ENCODE measurements around the gene ISM1. TPM values are rescaled to one million over a fixed set of nuclear protein-coding genes. Genes with fewer than 3 reads are reported as not detected.

ISM1 gene
- total RNA-seq, 1 donor from 2014 or later: 1.5 TPM

DNA sequence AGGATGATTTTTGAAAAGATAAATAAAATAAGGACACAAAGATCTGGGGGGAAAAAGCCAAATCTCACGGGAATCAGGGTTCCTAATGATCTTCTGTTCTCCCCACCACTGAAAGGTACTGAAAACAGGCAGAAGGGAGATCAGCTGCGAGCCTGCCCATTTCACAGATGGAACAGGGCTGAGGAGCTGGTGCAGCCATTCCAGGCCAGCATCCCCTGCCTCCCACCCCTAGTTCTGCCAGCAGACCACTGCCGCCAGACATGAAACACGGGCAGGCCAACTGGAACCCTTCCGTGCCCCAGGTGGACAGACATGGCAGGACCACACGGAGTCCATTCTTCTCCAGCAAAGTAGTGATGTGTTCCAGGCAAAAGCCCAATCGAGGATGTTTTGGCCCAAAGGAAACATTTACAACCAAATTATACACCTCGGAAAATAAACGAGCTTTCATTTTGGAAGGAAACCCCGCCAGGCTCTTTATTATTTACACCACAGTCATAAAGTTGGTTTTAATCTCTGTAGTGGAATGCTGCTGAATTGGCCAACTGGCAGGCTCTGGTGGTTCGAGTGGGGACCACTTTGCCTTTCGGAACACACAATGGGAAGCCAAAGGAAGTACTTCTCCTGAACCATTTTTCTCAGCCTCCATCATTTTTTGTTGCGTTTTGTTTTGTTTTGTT lies 28.2 kb downstream of the ISM1 start:
- DNase-seq (no peak), ATAC-seq (ENCODE audit: poor library complexity) (no peak)
- intact Hi-C loops (cut with DNase I): no loop called here

- intact Hi-C loops (cut with DNase I): loop anchor here (10.0 kb wide), 1 partner anchor 115 kb away; no protein-coding TSS in a partner anchor
- DNase-seq (no peak), ATAC-seq (ENCODE audit: poor library complexity) (no peak)
Measured at GRCh38 chr20:13249798-13250170, 28.7 kb downstream of the ISM1 start.

DNA sequence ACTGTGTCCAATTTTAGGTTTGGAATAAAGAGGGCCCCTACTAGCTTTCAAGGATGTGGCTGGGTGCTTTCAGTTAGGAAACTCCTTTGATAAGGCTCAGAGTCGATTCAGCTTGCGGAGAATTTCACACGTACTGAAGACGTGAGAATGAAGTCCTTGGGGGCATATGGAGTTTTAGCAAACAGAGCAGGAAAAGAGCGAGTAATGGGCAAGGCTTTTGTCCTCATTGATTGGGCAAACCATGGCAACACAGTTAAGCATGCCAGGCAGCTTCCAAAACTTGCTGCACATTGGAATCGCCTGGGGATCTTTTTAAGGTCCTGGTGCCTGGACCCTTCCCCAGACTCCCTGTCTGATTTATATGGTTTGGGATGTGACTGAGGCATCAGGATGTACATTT lies 29.2 kb downstream of the ISM1 start:
- ATAC-seq (ENCODE audit: poor library complexity) (no peak), DNase-seq (no peak)
- intact Hi-C loops (cut with DNase I): loop anchor here (10.0 kb wide), 1 partner anchor 115 kb away; no protein-coding TSS in a partner anchor

GRCh38 chr20:13251106-13251903 lies 30.2 kb downstream of the ISM1 start:
- no peak for DNase-seq
- intact Hi-C loops (cut with DNase I): loop anchor here (10.0 kb wide), 1 partner anchor 117 kb away; no protein-coding TSS in a partner anchor
- no peak for ATAC-seq (ENCODE audit: poor library complexity)

GRCh38 chr20:13251904-13252297 lies 30.8 kb downstream of the ISM1 start:
- no peak for DNase-seq
- no peak for ATAC-seq (ENCODE audit: poor library complexity)
- intact Hi-C loops (cut with DNase I): loop anchor here (10.0 kb wide), 1 partner anchor 117 kb away; no protein-coding TSS in a partner anchor

DNA sequence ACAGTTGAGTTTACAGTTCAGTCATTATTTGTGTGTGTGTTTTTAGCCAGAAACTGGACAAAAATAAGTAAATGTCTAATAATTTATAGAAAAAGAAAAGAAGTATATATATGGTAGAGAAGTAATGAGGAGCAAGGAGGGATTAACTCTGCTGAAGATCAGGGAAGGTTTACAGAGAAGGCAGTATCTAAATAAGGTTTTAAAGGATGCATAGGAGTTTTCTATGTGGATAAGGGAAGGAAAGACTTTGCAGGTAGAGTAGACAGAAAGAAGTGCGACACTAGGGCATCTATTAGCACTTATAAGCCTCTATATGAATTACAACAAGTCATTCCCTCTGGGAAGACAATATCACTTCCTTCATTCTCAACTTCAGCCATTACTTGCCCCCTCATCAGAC lies 34.3 kb downstream of the ISM1 start:
- intact Hi-C loops (cut with DNase I): loop anchor here (10.0 kb wide), 1 partner anchor 121 kb away; no protein-coding TSS in a partner anchor
- DNase-seq (no peak), ATAC-seq (ENCODE audit: poor library complexity) (no peak)

DNA sequence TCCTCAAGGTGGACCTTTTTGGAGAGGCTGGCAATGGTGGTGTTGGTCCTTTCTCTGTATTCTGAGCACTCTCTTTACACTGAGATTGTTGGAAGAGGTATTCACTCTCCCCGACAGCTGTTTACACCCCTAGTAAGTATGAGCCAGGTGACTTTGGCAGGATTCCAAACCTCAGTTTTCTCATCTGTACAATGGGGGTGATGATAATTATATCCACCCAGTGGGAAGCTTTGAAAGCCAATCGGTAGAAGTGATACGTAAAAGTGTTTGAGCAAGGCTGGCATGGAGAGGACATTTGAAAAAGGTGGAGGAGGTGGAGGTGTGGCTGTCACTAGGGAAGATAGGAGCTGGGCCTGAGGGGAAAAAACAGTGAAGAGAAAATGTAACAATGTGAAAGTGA lies 35.5 kb downstream of the ISM1 start:
- DNase-seq (no peak), ATAC-seq (ENCODE audit: poor library complexity) (no peak)
- intact Hi-C loops (cut with DNase I): loop anchor here (10.0 kb wide), 1 partner anchor 122 kb away; no protein-coding TSS in a partner anchor

GRCh38 chr20:13259921-13260320 lies 38.8 kb downstream of the ISM1 start:
- DNase-seq (no peak), ATAC-seq (ENCODE audit: poor library complexity) (no peak)
- intact Hi-C loops (cut with DNase I): loop anchor here (10.0 kb wide), 1 partner anchor 125 kb away; no protein-coding TSS in a partner anchor

DNA sequence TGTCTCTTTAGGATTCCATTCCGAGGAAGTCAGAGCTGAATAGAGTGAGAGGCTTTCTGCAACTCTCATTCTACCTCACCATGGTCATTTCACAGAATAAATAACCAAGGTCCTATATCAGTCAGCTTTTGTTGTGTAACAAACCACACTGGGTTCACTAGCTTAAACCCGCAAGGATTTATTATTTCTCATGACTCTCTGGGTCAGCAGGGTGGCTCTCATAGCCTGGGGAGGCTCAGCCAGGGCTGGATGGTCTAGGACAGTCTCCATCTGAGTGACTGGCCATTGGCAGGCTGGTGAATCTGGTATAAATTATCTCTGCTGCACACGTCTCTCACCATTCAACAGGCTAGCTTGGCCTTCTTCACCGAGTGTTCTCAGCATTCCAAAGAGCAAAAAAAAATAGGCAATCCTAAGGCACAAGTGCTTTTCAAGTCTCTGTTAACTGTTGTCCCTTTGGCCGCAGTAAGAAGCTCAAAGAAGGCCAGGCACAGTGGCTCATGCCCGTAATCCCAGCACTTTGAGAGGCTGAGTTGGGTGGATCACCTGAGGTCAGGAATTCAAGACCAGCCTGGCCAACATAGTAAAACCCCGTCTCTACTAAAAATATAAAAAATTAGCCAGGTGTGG lies 39.7 kb downstream of the ISM1 start:
- intact Hi-C loops (cut with DNase I): no loop called here
- no peak for ATAC-seq (ENCODE audit: poor library complexity)
- DNase-seq: no peak

DNA sequence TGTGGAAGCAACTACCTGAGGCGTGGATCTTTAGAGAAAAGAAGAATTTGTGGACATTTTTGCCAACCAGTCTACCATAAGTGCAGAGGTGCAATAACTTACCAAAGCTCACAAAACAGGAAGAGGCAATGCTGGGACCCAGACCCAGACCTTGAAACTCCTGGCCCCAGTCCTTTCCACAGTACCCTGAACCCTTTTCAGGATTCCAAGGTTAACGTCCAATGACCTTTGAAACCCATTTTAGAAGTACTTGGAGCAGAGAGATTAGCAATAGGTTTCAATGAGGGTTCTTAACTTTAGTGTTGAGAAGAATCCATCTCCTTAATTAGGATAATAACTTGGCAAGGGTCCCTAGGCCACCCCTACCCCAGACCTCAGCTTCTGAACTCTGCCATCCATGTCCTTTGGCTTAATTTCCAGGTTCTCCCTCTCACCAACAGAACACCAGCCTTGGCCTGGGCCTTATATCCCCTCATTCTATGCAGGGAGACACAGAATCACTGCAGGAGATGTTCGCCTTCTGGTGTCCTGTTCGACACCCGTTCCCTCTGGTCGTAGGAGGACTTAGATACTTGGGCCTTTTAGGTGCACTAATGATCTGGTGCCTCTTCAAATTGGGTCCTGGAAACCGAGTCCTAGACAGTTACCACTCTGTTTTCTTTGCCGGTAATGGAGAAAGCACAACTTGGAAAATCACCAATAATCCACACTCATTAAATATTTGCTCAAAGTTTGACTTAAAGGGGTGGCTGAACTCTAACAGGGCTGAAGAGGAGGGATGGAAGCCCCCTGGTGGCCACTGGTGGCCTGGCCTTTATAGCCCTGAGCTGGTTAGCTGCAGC lies 40.6 kb downstream of the ISM1 start:
- DNase-seq (peak; percentile 67), ATAC-seq (ENCODE audit: poor library complexity) (peak; percentile 62)
- intact Hi-C loops (cut with DNase I): no loop called here

DNA sequence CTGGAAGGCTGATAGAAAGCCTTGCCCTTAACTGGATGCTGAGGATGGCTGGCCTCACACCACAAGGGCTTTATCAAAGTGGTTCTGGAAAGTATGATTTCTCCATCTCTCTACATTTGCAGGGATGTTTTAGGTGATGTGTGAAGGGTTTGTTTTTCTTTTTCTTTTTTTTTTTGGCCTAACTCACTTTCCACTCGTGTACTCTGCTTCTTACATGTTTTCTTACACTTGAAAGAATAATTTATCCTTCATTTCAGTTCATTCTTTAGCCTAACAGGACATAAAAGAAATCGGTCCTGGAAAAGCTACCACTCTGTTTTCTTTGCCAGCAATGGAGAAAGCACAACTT lies 41.2 kb downstream of the ISM1 start:
- ATAC-seq (ENCODE audit: poor library complexity) (no peak), DNase-seq (no peak)
- intact Hi-C loops (cut with DNase I): no loop called here

DNA sequence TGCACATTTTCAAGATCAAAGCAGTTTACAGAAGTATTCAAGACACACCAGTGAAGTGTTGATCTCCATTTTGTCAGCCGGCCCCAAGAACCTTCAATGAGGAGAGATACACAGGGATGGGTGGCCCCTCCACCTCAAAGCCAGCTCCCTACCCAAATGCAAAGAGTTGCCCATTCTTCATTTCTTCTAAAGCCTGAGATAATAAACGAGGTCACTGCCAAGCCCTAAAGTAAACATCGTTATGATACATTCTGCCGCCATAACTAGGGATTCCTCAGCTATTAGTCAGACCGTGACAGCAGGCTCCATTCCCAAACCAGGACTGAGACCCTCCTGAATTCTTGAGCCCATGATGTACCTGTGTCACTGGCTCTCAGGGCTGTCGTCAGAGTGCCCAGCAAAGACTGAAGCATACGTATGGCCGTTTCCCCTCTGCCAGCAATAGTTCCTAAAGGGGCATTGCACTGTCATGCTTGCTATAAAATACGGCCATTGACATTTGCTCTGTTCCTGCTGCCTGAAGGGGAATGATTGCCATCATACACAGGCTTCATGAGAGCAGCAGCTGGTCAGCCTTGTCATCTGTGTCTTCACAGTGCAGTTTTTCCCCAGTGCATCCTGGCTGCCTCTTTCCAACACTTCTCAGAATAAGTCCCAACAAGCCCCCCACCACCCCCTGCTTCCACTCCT lies 41.7 kb downstream of the ISM1 start:
- intact Hi-C loops (cut with DNase I): no loop called here
- ATAC-seq (ENCODE audit: poor library complexity) (no peak), DNase-seq (no peak)

GRCh38 chr20:13263451-13263850 lies 42.4 kb downstream of the ISM1 start:
- DNase-seq (no peak), ATAC-seq (ENCODE audit: poor library complexity) (no peak)
- intact Hi-C loops (cut with DNase I): no loop called here

- intact Hi-C loops (cut with DNase I): no loop called here
- no peak for DNase-seq
- ATAC-seq (ENCODE audit: poor library complexity): no peak
Measured at GRCh38 chr20:13264907-13265306, 43.8 kb downstream of the ISM1 start.

DNA sequence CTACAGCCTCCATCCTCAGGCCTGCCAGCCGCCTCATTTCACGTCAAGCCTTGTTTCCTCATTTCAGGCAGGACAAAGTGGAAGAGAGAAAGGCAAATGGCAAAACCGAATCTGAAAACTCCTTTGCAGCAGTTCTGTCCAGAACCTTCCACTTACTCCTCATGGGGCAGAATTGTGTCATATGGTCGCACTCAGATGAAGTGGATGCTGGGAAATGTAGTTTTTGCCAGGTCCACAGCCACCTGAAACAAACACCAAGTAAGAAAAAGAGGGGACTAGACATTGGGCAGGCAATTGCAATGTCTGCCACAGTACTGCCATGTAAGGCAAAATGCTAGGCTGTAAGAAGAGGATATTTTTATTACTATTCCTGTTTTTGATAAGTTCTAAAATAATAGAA lies 44.9 kb downstream of the ISM1 start:
- intact Hi-C loops (cut with DNase I): no loop called here
- DNase-seq (no peak), ATAC-seq (ENCODE audit: poor library complexity) (no peak)

DNA sequence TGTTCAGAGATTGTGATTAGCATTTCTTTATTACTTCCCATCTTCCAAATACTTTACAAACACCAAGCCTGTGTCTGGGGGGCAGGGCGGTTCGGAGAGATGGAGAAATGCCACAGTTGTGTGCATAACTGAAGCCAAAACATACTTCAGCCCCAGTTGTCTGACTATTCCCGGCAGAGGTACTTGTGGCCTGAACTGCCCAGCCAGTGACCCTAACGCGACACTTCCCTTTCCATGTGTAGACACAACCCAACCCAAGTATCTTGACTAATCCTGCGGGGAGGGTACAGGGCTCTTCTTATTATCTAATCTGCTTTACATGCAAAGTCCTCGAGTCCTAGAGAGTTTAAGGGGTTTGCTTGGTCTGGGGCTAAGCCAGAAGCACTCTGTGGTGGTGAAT lies 46.2 kb downstream of the ISM1 start:
- DNase-seq: no peak
- ATAC-seq (ENCODE audit: poor library complexity): no peak
- intact Hi-C loops (cut with DNase I): no loop called here

DNA sequence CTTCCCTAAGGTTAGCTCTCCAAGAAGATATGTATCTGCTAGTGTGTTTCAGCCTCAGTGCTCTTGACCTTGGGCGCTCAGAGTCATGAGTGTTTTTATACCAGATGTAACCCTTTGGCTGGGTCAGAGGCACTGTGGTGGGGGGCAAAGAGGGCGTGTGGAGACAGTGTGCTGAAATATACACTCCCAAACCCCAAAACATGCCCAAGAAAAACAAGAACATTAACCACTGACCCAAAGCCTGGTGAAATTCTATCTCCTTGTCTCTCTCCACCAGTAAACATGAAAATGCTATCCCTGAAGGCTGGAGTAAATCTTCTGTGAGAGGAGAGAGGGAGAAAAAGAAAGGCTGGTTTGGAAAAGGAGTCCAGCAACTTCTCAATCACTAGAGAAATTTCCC lies 47.9 kb downstream of the ISM1 start:
- DNase-seq (no peak), ATAC-seq (ENCODE audit: poor library complexity) (no peak)
- intact Hi-C loops (cut with DNase I): no loop called here

DNA sequence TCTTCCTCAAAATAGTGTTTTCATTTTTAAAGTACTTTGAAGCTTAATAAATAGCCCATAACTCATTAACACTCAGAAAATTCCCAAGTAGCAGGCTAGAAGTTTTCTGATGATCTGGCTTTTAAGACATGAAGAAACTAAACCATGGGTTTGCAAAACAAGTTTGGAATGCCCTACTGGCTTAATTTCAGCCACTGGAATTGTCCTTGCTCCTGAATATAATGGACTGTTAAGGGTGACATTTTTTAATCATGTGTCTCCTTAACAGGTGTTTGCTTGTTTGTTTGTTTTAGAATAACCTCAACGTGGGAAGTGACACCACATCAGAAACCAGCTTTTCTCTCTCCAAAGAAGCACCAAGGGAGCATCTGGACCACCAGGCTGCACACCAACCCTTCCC lies 49.1 kb downstream of the ISM1 start:
- DNase-seq (no peak), ATAC-seq (ENCODE audit: poor library complexity) (no peak)
- intact Hi-C loops (cut with DNase I): no loop called here
